Fibroblast of skin of abdomen (primary cell): ENCODE data around the gene FIZ1.
A peak's percentile ranks its signal among the peaks of the same experiment; 100 is the strongest.

ENCODE experiments used
- DNase-seq: peaks from one replicate; pipeline ENCODE4 v3.0.0-alpha.2; 2013

FIZ1 gene

DNA sequence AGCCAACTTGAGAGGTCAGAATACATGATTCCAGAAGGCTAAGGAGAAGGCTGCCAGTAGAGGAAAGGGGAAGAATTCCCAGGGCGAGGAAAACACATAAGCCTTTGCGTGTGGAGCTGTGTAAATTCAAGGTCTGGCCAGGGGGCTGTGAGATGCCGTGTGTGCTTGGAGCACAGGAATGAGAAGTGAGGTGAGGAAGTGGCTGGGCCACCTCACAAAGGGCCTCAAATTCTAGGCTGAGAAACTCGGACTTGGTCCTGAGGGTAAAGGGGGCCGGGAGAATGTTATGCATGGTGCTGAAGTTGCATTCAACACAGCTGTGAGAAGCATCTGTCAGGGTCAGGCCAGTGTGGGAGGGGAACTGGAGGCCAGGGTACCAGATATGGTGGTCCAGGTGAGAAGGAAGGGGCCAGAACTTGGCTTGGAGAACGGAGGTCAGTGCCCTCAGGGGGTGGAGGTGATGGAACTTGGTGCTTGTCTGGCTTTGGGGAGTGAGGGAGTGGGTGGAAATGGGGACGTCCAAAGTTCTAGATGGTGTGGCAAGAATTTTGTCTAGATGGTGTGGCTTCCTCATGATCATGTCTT lies 36.6 kb upstream of the FIZ1 start:
- DNase-seq, result no peak

DNA sequence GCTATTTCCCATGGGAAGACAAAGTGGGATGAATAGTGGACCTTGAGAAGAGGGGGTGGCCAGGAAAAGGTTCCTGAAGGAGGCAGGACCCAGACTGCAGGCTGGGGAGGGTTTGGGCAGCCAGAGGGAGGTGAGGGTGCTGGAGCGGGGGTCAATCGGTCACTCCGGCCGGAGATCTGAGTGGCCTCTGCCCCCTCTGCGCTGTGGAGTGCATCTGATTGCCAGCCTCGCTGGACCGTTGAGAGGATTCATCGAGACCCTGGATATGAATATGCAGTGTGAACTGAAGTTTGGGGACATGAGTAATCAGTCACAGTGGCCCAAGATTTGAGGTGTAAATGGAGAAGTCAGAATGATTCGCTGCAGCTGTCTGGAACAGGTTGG lies 36.0 kb upstream of the FIZ1 start:
- DNase-seq, result no peak

DNA sequence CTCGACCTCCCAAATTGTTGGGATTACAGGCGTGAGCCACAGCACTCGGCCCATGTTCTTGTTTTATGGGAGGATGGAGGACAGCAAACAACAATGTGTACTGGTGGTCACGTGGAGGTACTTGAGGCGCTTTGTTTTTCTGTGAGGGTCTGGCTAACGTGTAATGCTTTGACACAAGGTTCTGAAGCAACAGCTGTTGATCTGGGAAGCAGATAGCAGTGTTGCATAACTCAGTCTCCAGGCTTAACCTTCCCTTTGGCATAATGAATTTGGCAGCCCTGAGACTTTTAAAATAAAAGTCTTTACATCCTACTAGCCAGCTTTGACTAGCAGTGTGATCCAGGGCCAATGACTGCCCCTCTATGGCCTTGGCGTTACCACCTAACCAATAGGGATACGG lies 34.5 kb upstream of the FIZ1 start:
- DNase-seq, result no peak

DNA sequence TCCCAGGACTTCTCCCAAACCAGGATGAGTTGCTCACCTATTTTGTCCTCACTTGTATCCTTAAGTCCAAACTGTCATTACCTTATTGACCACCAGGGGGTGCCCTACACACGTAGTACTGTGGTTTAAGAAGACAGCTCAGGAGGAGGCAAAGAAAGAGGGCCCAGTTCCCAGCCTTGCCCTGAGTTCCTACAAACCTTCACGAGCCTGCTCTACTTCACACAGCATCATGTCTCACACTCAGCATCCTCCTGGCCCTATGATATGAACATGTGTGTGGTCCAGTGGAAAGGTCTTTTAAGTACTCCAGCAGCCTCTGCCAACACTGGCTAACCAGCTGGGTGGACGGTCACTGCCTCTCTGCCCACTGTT lies 33.1 kb upstream of the FIZ1 start:
- peak; percentile 89 for DNase-seq

DNA sequence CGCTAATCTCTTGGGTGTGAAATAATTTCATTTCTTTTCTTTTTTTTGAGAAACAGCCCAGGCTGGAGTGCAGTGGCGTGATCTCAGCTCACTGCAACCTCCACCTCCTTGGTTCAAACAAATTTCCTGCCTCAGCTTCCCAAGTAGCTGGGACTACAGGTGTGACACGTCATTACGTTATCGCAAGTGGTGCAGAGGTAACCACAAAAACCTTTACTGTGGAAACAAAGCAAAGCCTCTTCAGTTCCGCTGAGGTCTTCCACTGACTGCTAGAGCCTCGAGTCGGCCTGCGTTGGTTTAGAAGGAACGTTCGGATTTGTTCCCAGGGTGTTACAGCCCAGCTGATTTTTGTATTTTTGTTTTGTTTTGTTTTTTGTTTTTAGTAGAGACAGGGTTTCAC lies 27.0 kb upstream of the FIZ1 start:
- DNase-seq, result no peak

DNA sequence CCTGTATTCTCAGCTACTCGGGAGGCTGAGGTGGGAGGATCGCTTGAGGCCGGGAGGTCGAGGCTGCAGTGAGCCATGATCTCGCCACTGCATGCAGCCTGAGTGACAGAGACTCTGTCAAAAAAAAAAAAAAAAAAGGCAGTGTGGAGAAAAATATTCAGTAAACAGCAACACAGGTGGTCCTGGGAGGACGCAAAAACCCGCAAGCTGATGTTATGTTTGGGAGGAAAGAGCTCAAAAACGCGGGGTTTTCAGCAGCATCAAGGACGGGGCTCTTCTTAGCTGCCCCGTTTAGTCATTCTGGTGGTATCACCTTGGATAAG lies 25.6 kb upstream of the FIZ1 start:
- no peak for DNase-seq

DNA sequence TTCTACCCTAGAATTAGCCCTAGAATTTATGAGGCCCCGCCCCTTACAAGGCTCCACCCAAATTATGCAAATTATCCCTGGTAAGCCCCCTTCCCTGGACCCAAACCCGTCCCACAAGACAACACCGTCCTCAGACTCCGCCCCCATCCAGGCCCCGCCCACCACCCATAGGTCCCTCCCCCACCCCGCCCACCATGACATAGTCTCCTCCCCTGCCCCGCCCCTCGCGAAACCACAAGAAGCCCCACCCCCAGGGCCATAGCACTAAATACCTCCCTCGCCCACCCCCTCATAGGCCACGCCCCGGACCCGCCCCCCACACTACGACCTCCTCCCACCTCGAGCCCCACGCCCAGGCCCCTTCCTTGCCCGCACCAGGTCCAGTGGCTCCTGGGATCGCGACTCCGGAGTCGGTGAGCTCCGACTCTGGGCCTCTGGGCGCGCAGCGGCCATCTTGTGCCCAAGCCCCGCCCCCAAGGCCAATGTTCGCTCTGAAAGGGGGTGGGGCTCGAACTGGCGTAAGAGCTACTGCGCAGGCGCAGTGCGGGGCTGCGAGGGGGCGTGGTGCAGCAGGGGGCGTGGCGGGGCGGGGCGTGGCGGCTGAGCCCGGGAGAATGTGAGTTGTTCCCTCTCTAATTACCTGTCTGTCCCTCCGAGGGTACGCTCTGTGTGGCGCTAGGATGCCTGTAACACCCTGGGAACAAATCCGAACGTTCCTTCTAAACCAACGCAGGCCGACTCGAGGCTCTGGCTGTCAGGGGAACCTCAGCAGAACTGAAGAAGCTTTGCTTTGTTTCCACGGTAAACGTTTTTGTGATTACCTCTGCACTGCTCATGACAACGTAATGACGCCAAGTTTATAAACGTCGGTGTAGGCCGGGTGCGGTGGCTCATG lies 25.0 kb upstream of the FIZ1 start, which contains the start of gene ZNF784:
Gene ZNF784, minus strand, starts transcription at position 458 of the 895 bp plus-strand sequence. Its CDS starts 5 bp downstream, at position 453.
- peak; percentile 92 for DNase-seq

DNA sequence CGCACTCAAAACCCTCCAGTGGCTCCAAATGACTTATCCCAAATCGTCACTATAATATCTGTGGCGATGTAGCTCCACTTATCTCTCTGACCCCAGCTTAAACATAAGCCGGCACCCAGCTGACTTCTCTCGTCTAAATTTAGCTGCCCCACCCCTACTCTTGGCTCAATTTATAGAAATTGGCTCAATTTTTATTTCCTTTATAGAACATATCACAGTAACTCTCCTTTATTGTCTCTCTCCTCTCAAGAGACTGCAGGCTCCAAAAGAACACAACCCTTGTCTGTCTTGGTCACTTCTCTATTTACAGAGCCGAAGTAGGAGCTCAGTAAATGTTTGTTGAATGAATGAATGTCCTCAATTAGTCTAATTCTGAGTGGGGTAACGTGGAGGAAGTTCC lies 24.2 kb upstream of the FIZ1 start:
- no peak for DNase-seq

DNA sequence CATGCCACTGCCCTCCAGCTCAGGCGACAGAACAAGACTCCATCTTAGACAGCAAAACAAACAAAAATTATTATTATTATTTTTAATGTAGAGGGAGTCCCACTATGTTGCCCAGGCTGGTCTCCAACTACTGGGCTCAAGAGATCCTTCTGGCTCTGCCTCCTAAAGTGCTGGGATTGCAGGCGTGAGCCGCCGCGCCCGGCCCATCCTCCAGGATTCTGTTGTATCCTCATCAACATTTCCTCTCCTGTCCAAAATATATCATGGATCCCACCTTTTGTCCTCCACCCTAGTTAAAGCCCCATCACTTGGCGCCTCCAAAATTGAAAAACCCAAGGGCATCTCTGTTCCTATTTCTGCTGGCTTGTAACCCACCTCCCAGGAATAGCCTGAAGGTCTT lies 23.8 kb upstream of the FIZ1 start:
- no peak for DNase-seq

DNA sequence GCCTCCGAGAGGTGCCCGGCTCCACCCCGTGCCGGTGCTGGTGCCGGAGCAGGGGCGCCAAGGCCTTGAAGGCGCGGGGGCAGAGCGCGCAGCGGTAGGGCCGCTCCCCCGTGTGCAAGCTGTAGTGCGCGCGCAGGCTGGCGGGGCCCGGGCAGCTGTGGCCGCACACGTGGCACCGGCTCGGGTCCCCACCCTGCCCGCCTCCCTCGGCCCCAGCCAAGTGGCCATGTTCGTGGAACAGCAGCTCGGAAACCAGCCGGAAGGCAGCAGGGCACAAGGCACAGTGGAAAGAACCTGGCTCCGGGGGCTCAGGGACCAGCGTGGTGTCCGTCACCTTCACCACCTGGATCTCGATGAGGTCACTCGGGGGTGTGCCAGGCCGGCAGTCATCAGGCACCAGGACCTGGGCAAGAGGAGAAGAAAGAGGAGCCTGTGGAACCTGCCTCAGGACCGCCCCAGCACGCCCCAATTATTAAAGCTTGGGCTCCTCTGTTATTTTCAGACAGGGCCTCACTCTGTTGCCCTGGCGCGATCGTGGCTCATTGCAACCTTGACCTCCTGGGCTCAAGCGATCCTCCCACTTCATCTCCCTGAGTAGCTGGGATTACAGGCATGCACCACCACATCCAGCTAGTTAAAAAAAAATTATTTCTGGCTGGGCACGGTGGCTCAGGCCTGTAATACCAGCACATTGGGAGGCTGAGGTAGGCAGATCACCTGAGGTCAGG lies 23.1 kb upstream of the FIZ1 start:
- no peak for DNase-seq

DNA sequence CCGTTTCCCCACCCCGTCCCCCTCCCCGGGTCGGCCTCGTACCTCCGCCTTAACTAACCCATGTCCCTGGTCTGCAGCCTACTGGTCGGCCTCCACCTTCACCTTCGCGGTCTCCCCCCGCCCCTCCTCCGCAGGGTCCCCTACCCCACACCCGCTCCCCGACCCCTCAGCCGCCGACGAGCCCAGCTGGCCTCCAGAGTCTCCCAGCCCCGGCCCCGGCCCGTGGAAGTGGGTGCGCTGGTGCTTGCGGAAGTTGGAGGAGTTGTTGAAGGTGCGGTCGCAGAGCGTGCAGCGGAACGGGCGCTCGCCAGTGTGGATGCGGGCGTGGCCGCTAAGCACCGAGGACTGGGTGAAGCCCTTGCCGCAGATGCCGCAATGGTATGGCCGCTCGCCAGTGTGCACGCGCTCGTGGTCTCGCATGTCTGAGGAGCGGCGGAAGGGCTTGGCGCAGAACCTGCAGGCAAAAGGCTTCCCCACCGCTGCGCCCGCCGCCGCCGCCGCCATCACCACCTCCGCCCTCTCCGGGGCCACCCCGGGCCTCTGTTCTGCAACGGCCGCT lies 22.4 kb upstream of the FIZ1 start:
- no peak for DNase-seq

DNA sequence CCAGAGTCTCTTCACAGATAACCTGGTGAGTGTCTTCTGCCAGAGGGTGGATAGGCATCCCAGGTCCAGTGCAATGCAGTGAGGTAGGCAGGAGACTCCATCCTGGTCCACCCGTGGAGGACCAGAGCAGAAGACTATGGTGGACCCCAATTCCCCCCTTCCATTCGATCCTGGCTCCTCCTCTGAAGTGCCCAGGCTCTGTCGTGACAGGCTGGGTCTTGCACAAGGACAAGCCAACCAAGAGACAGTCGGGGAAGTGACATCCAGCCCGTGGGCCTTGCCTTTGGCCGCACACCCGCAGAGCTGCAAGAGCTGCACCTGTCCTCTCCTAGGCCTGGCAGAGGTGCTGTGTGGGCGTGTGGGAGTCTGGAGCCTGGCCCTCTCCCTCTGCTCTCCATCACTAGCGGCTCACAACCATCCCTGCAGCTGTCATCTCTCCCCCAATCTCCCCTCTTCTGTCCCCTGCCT lies 21.9 kb upstream of the FIZ1 start:
- no peak for DNase-seq

DNA sequence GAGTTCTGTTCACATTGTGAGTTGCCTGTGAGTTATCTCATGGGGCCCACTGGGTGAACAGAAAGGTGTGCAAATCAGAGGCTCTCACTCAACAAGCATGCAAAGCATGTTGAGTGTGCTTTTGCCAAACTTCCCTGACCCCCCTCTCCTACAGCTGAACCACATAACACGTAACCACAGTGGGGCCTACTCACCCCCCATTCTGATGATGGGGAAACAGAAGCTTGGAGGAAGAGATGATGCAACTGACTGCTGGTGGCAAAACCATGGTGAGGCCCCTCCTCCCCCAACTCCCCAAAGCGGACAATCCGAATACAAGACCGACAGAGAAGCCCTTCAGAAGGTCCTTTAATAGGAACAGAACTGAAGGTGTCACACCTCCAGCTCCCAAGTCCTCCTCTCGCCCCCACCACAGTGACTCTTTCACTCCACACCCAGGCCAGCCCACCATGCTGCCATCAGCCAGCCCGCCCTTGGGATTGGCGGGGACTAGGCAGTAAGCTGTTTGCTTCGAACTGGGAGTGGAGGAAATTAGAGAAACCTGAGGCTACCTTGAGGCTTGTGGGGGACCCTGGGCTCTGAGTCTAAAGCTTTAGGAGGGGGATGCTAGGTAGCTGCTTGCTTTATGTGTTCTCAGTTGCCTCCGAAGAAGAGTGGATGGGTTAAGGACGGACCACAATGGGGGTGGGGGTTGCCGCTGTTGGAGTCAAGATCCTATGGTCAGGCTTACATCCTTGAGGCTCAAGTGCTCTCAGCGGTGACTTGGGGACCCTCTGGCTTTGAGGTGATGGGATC lies 21.3 kb upstream of the FIZ1 start:
- DNase-seq, result peak; percentile 88

DNA sequence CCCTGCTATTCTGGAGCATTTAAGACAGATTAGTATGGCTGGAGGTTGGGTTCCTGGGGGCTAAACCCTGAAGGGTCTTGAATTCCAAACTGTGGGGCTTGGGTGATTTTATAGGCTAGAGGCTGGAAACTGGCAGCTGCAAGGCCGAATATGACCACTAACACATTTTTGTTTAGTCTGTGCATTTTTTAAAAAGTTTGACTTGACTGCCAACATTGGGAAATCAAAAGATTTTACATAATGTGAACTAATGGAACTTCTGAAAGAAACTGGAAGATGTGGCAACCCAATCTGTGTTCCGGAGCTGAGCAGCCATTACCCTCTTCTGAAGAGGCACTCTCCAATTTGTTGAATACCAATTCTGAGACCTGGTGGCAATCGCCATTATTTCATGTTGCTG lies 20.0 kb upstream of the FIZ1 start:
- DNase-seq, result peak; percentile 42

DNA sequence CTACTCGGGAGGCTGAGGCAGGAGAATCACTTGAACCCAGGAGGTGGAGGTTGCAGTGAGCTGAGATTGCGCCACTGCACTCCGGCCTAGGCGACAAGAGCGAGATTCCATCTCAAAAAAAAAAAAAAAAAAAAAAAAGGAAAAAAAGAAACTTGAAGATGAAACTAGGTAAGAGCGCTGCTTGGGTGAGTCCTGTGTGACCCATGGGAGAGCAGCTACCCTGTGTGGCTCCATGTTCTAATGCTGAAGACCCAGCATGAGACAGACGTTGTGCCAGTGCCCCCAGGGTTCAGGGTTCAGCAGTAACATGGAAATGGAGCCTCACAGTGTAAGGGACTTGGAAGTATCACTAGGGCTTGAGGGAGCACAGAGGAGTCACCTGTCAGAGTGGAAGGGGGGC lies 19.1 kb upstream of the FIZ1 start:
- DNase-seq, result no peak

DNA sequence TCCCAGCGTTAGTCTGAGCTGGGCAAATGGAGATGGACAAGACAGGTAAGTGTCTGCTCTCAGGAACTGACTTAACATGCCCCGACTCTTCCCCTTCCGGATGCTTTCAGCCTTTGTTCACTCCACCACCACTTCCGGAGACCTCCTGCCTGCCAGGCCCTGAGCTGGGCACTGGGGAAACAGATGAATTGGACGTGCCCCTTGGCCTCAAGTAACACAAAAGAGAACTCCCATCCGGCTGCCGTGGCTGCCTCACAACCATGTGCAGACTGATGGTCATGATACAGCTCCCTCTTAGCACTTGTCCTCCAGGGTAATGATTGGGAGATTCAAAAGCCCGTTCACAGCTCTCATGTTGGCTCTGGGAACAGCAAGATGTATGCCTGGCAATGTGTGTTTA lies 18.1 kb upstream of the FIZ1 start:
- DNase-seq, result no peak

DNA sequence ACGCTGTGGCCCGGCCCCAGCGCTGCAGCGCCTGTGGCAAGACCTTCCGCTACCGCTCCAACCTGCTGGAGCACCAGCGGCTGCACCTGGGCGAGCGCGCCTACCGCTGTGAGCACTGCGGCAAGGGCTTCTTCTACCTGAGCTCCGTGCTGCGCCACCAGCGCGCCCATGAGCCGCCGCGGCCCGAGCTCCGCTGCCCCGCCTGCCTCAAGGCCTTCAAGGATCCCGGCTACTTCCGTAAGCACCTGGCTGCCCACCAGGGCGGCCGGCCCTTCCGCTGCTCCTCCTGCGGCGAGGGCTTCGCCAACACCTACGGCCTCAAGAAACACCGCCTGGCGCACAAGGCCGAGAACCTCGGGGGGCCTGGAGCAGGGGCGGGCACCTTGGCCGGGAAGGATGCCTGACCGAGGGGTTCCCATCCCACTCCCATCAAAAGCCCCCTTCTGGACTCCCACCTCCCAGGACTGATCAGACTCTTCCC lies 17.1 kb upstream of the FIZ1 start:
- DNase-seq, result no peak

DNA sequence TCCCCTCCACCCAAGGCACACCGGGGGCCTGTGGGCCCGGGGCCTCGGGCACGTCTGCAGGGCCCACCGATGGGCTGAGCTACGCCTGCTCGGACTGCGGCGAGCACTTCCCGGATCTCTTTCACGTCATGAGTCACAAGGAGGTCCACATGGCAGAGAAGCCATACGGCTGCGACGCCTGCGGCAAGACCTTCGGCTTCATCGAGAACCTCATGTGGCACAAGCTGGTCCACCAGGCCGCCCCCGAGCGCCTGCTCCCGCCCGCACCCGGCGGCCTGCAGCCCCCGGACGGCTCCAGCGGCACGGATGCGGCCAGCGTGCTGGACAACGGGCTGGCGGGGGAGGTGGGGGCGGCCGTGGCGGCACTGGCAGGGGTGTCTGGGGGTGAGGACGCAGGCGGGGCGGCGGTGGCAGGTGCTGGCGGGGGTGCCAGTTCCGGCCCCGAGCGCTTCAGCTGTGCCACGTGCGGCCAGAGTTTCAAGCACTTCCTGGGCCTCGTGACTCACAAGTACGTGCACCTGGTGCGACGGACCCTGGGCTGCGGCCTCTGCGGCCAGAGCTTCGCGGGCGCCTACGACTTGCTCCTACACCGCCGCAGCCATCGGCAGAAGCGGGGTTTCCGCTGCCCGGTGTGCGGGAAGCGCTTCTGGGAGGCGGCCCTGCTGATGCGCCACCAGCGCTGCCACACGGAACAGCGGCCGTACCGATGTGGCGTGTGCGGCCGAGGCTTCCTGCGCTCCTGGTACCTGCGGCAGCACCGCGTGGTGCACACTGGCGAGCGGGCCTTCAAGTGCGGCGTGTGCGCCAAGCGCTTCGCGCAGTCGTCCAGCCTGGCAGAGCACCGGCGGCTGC lies 16.5 kb upstream of the FIZ1 start:
- no peak for DNase-seq

DNA sequence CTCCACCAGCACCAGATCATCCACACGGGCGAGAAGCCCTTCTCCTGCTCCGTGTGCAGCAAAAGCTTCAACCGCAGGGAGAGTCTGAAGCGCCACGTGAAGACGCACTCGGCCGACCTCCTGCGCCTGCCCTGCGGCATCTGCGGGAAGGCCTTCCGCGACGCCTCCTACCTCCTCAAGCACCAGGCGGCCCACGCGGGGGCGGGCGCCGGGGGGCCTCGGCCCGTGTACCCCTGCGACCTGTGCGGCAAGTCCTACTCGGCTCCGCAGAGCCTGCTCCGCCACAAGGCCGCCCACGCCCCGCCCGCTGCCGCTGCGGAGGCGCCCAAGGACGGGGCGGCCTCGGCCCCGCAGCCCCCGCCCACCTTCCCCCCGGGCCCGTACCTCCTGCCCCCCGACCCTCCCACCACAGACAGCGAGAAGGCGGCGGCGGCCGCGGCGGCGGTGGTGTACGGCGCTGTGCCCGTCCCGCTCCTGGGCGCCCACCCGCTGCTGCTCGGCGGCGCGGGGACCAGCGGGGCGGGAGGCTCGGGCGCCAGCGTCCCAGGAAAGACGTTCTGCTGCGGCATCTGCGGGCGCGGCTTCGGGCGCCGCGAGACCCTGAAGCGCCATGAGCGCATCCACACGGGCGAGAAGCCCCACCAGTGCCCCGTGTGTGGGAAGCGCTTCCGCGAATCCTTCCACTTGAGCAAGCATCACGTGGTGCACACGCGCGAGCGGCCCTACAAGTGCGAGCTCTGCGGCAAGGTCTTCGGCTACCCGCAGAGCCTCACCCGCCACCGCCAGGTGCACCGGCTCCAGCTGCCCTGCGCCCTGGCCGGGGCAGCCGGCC lies 15.6 kb upstream of the FIZ1 start:
- DNase-seq, result no peak

DNA sequence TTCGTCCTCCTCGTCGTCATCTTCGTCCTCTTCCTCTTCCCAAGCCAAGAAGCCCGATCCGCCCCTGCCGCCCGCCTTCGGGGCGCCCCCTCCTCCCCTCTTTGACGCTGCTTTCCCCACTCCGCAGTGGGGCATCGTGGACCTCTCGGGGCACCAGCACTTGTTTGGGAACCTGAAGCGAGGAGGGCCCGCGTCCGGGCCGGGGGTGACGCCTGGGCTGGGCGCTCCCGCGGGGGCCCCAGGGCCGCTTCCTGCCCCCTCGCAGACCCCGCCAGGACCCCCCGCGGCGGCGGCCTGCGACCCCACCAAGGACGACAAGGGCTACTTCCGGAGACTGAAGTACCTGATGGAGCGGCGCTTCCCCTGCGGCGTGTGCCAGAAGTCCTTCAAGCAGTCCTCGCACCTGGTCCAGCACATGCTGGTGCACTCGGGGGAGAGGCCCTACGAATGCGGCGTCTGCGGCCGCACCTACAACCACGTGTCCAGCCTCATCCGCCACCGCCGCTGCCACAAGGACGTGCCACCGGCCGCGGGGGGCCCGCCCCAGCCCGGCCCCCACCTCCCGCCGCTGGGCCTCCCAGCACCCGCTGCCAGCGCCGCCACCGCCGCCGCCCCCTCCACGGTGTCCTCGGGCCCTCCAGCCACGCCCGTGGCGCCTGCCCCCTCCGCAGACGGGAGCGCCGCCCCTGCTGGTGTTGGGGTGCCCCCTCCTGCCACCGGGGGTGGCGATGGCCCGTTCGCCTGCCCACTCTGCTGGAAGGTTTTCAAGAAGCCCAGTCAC lies 14.8 kb upstream of the FIZ1 start:
- DNase-seq, result no peak
